ACC112 (cell line): ENCODE data around the gene UAP1L1.
"Not testable (repeated sequence)": the region's sequence is repeated elsewhere in the genome, so short reads cannot be mapped to it uniquely, and the experiment has no call there.

Experiments used
- H2AFZ ChIP-seq: fragments of 200-600 bp; sonication (generic); one replicate; pipeline ENCODE4 v1.6.0; 2017; ENCODE audit warnings: antibody characterized with exemption, low read length; ENCODE audit not compliant: unreplicated experiment
- H3K27ac ChIP-seq: fragments of 200-600 bp; sonication (generic); 2 replicates; pipeline ENCODE4 v1.5.1; 2014; ENCODE audit warnings: low read depth, mild to moderate bottlenecking, antibody characterized with exemption, low read length, moderate library complexity
- H3K27me3 ChIP-seq: fragments of 200-600 bp; sonication (generic); 2 replicates; pipeline ENCODE4 v1.6.1; 2014; ENCODE audit warnings: mild to moderate bottlenecking, antibody characterized with exemption, low read length, moderate library complexity, mixed read lengths; ENCODE audit not compliant: insufficient read depth
- H3K36me3 ChIP-seq: fragments of 200-600 bp; sonication (generic); 2 replicates; pipeline ENCODE4 v1.6.1; 2016; ENCODE audit warnings: mild to moderate bottlenecking, antibody characterized with exemption, low read length, moderate library complexity, mixed read lengths; ENCODE audit not compliant: insufficient read depth
- H3K4me1 ChIP-seq: fragments of 200-600 bp; sonication (generic); one replicate; pipeline ENCODE4 v1.6.1; 2016; ENCODE audit warnings: low read length, mixed read lengths; ENCODE audit not compliant: insufficient read depth, unreplicated experiment, control insufficient read depth
- H3K4me3 ChIP-seq: fragments of 200-600 bp; sonication (generic); 2 replicates; pipeline ENCODE4 v1.5.1; 2014; ENCODE audit warnings: mild to moderate bottlenecking, low read depth, low read length
- H3K79me2 ChIP-seq: fragments of 200-600 bp; sonication (generic); one replicate; pipeline ENCODE4 v1.6.0; 2016; ENCODE audit warnings: low read length; ENCODE audit not compliant: control insufficient read depth, unreplicated experiment, insufficient read depth

Gene UAP1L1, protein sequence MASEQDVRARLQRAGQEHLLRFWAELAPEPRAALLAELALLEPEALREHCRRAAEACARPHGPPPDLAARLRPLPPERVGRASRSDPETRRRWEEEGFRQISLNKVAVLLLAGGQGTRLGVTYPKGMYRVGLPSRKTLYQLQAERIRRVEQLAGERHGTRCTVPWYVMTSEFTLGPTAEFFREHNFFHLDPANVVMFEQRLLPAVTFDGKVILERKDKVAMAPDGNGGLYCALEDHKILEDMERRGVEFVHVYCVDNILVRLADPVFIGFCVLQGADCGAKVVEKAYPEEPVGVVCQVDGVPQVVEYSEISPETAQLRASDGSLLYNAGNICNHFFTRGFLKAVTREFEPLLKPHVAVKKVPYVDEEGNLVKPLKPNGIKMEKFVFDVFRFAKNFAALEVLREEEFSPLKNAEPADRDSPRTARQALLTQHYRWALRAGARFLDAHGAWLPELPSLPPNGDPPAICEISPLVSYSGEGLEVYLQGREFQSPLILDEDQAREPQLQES

DNA sequence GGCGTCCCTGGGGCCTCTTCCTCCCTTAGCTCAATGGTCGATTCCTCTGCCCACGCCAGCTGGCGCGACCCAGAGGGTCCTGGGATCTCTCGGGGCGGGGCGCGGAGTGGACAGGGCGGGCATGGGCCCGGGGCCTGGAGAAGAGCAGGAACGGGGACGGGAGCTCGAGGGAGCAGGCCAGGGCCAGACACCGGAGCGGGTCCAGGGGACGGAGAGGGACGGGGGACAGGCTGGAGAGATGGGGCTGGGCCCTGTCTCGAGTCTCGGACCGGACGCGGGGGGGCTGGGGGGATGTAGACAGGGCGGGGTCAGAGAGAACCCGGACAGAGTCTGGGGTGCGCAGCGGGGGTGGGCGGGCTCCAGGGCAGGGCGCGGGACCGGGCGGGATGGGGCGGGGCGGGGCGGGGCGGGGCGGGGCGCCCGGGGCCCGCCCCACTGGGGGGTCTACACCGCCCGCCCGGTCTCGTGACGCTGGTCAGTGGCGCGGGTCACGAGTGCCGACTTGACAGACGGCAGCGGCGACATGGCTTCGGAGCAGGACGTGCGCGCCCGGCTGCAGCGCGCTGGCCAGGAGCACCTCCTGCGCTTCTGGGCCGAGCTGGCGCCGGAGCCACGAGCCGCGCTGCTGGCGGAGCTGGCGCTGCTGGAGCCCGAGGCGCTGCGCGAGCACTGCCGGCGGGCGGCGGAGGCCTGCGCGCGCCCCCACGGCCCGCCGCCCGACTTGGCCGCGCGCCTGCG is at the start of gene UAP1L1:
TSS of gene UAP1L1 (plus strand) at position 508 of the 738 bp plus-strand sequence. CDS start at position 524, 16 bp downstream.
- Histone ChIP-seq H3K27ac (no peak within 1 kb of the TSS), H3K4me1 (peaks cover 5% of the 10 kb centered on the region), H3K4me3 (peak within 1 kb of the TSS; percentile 93), H3K27me3 (no peaks in the 10 kb centered on the region), H2AFZ (peak within 1 kb of the TSS; percentile 85), H3K36me3 (peaks cover 10% of the 10 kb centered on the region; the same call in 1 of the 2 replicates), H3K79me2 (peaks cover 18% of the 10 kb centered on the region)

DNA sequence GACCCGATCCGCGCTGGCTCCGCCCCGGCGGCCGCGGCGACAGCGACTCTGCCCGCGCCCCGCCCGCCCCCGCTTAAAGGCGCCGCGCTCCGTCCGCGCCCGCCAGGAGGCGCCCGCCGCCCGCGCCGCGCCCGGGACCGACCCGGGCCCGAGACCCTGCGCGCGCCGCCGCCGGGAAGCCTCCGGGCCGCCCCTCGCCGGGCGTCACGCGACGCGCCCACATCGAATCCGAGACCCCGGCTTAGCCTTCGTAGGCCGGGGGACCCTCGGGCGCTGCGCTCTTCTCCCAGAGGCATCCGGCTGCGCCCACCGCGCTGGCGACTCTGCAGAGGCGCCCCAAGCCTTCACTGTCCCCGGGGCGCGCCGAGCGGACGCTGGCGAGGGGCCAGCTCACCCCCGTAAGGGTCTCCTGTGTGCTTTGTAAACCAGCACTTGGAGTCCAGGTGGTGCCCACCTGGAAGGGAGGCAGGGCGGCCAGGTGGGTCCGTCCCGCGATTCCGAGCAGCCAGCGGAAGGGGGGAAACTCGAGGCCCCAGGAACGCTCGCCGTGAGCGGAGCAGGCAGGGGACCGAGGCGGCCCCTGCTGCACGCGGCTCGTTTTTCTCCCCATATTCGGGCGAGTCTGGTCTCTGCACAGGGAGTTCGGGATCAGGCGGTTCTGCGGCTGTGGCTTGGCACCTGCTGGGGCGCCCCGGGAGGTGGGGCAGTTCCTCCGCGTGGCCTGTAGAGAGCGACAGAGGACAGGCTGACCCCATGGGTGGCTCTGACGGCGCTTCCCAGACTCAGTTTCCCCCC is 48.9 kb upstream of the UAP1L1 start:
- H3K79me2 ChIP-seq = no peaks in the 10 kb centered on the region
- H3K4me3 ChIP-seq = peak overlapping the region; percentile 77
- H3K27me3 ChIP-seq = no peaks in the 10 kb centered on the region
- no peaks in the 10 kb centered on the region for H3K36me3 ChIP-seq
- peak overlapping the region; percentile 78 for H2AFZ ChIP-seq
- H3K4me1 ChIP-seq = peaks cover 8% of the 10 kb centered on the region
- no peak overlapping the region for H3K27ac ChIP-seq

DNA sequence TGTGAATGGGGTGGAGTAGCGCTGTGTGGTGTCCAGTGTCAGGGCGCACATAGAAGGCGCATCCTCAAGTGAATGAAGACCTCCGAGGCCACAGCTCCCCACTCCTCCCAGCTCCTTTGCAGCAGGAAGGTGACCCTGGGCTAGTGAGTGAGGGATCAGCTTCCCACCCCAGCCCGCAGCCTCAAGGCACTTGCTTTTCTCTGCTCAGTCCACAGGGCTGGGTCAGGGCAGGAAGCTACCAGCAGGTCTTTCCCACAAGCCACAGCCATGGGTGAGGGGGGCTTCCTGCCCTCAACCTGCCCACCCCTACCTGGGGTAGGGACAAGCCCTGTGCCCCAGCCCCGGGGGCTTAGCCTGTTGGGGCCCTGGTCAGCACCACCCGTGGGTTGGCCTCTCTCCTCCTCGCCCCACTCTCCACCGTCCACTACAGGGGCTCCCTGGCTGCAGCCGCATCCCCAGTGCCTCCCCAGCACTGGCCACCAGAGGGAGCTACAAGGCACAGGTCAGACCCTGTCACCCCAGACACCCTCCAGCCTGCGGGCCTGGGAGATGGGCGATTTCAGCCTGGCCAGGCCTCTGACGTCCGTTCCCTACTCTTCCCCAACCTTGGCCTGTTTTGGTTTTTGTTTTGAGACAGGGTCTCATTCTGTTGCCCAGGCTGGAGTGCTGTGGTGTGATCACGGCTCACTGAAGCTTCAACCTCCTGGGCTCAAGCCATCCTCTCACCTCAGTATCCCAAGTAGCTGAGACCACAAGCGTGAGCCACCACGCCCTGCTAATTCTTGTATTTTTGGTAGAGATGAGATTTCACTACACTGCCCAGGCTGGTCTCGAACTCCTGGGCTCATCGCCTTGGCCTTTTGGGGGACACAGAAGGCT is 48.0 kb upstream of the UAP1L1 start:
- Histone ChIP-seq H3K36me3 (no peaks in the 10 kb centered on the region), H3K27ac (no peak overlapping the region), H2AFZ (no peak overlapping the region), H3K79me2 (no peaks in the 10 kb centered on the region), H3K4me1 (peaks cover 8% of the 10 kb centered on the region), H3K27me3 (no peaks in the 10 kb centered on the region), H3K4me3 (no peak overlapping the region; the same call in 1 of the 2 replicates)

DNA sequence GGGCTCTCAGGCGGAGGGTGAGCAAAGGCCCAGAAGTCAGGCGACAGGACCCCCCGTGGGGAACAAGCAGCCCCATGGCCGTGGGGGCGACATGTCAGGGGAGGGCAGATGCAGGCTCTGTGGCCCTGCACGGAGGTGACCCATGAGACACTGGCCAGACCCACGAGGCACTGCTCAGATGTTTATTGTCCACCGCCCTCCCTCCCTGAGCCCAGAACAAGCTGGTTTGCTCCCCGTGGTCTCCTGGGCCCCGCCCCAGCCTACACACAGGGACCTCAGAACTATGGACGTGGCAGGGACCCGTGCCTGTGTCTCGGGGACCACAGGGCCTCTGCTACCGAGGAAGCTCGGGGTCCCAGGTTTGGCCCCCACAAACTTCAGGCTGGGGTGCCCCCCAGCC is 47.3 kb upstream of the UAP1L1 start:
- H3K27ac ChIP-seq = no peak overlapping the region
- no peaks in the 10 kb centered on the region for H3K79me2 ChIP-seq
- no peak overlapping the region for H2AFZ ChIP-seq
- H3K4me1 ChIP-seq = peaks cover 14% of the 10 kb centered on the region
- no peak overlapping the region for H3K4me3 ChIP-seq
- no peaks in the 10 kb centered on the region for H3K27me3 ChIP-seq
- no peaks in the 10 kb centered on the region for H3K36me3 ChIP-seq

DNA sequence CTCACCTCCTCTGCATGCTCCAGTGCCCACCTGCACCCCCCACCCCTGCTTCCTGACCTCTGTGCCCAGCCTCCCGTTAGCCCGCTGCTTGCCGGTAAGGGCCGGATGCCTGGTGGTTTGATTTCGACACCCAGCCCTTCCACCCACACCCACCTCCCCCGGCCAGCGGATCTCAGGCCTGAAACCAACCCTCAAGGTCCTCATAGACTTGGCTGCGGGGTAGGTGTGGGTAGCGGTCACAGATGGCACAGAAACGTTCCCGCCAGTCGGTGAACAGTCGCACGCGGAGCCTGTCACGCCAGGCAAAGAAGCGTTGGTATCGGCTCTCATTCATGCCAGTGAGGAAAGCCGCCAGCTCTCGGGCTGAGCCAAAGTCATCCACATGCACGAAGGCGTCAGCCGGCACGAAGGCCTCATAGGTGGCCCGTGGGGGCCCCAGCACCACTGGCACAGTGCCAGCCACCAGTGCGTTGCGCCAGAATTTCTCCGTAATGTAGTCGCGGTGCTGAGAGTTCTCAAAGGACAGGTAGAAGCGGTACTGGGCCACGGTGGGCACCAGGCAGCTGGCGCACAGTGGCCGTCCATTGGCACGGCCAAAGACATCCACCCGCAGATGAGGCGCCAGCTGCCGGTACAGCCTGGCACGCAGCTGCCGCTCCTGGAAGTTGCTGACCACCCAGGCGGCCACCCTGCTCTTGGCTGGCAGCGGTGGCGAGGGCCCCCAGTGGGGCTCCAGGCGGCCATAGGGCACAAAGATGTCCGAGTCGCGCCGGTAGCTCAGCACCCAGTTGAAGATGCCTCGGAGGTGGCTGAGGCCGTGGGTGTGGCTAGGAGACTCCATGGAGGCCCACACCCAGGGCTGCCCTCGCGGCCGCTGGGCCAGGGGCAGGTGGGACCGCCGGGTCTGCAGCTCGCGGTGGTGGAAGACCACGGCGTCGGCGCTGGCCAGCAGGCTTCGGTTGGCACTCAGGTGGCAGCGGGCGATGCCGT is 46.5 kb upstream of the UAP1L1 start:
- Histone ChIP-seq H3K4me3 (no peak overlapping the region), H3K27me3 (no peaks in the 10 kb centered on the region), H3K79me2 (no peaks in the 10 kb centered on the region), H3K36me3 (no peaks in the 10 kb centered on the region), H3K27ac (no peak overlapping the region), H3K4me1 (peaks cover 14% of the 10 kb centered on the region), H2AFZ (no peak overlapping the region)

DNA sequence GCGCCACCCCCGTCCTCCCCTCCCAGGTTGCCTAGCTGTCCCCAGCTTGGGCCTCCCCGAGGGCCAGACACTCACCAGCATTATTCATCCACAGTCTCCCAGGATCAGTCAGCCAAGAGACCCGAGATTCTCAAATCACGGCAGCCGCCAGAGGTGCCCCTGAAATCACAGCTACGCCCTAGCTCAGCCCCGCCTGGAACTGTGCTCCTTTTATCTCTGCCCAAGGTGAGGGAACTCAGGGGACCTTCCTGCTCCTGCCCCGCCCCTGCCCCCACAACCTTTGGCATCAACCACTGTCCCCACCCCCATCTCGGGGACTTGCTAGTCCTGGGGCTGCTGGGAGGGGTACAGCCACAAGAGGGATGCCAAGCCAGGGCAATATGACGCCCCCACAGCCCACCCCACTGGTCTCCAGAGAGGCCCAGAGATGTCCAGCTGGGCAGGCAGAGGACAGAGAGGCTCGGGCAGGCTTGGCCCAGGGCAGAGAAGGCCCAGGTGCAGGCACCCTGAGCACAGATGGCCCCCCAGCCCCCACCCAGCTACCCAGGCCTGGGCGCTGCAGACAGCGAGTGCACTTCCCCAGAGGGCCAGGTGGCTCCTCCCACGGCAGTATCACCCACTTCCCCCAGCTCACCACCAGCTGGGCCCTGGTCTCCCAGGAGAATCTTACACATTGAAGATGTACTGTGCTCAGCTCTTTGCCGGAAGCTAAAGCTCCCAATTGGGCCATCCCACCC is 45.2 kb upstream of the UAP1L1 start, which contains the start of gene FUT7:
TSS of gene FUT7 (minus strand) at position 185 of the 737 bp plus-strand sequence. CDS start at position 88, 97 bp downstream.
- Histone ChIP-seq H2AFZ (no peak within 1 kb of the TSS), H3K4me3 (no peak within 1 kb of the TSS), H3K27ac (no peak within 1 kb of the TSS), H3K4me1 (peaks cover 10% of the 10 kb centered on the region), H3K79me2 (no peaks in the 10 kb centered on the region), H3K27me3 (no peaks in the 10 kb centered on the region), H3K36me3 (no peaks in the 10 kb centered on the region)

DNA sequence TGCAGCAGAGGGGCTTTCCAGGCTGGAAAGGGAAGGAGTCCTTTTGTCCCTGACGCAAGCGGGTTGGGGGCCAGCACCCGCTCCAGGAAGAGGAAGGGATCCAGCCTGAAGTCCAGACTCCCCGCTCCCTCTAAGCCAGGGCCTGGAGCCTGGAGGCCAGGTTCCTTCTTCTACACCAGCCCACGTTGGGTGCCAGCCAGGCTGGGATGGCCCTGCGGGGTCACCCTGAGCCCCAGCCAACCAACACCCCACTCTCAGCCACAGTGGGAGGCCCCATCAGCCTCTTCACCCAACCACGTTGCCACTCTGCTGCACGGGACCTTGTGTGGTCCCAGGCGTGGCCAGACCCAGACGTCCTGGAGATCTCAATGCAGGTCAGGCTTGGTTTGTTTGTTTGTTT is 44.5 kb upstream of the UAP1L1 start:
- Histone ChIP-seq H3K4me3 (no peak overlapping the region), H3K79me2 (no peaks in the 10 kb centered on the region), H3K27ac (no peak overlapping the region), H3K36me3 (no peaks in the 10 kb centered on the region), H2AFZ (no peak overlapping the region), H3K4me1 (peaks cover 5% of the 10 kb centered on the region), H3K27me3 (no peaks in the 10 kb centered on the region)

DNA sequence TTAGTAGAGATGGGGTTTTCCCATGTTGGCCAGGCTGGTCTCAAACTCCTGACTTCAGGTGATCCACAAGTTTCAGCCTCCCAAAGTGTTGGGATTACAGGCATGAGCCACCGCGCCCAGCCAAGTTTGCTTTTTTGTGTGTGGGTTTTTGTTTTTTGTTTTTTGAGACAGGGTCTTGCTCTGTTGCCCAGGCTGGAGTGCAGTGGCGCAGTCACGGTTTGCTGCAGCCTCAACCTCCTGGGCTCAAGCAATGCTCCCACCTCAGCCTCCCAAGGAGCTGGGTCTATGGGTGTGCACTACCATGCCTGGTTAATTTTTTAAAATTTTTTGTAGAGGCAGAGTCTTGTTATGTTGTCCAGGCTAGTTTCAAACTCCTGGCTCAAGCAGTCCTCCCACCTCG is 43.8 kb upstream of the UAP1L1 start:
- not testable (repeated sequence) for H2AFZ ChIP-seq, H3K27me3 ChIP-seq, H3K27ac ChIP-seq, H3K79me2 ChIP-seq, H3K4me3 ChIP-seq, H3K36me3 ChIP-seq, H3K4me1 ChIP-seq
